DMS53 treated with DMSO at 0.1 percent for 48 hours (cell line): Measurements from ENCODE around the gene FOXL1.

Source experiments
- DNase-seq: peaks from one replicate; lab custom pipeline; 2025; ENCODE audit not compliant: unreplicated experiment; lab: John Stamatoyannopoulos, UW

The FOXL1 gene

GRCh38 chr16:86602521-86602920 is 24.2 kb downstream of the FOXL1 start:
- no peak for DNase-seq

GRCh38 chr16:86604436-86605193 is 26.3 kb downstream of the FOXL1 start:
- DNase-seq: no peak

GRCh38 chr16:86605950-86606349 is 27.6 kb downstream of the FOXL1 start:
- DNase-seq: no peak

- DNase-seq: no peak
Measured at GRCh38 chr16:86608301-86608747, 30.0 kb downstream of the FOXL1 start.

GRCh38 chr16:86609115-86609514 is 30.8 kb downstream of the FOXL1 start:
- no peak for DNase-seq

- no peak for DNase-seq
Measured at GRCh38 chr16:86609661-86610060, 31.3 kb downstream of the FOXL1 start.

GRCh38 chr16:86610779-86611524 is 32.6 kb downstream of the FOXL1 start:
- DNase-seq: no peak

- no peak for DNase-seq
Measured at GRCh38 chr16:86611525-86611855, 33.1 kb downstream of the FOXL1 start.

GRCh38 chr16:86611941-86612340 is 33.6 kb downstream of the FOXL1 start:
- DNase-seq: no peak

- no peak for DNase-seq
Measured at GRCh38 chr16:86614699-86615098, 36.4 kb downstream of the FOXL1 start.

- no peak for DNase-seq
Measured at GRCh38 chr16:86616906-86617305, 38.6 kb downstream of the FOXL1 start.

GRCh38 chr16:86618431-86619238 is 40.3 kb downstream of the FOXL1 start:
- no peak for DNase-seq

GRCh38 chr16:86619239-86619794 is 41.0 kb downstream of the FOXL1 start:
- DNase-seq: no peak

GRCh38 chr16:86620184-86620583 is 41.8 kb downstream of the FOXL1 start:
- DNase-seq: no peak

GRCh38 chr16:86621966-86622365 is 43.6 kb downstream of the FOXL1 start:
- DNase-seq: no peak

- DNase-seq: no peak
Measured at GRCh38 chr16:86622700-86623615, 44.6 kb downstream of the FOXL1 start.

- DNase-seq: no peak
Measured at GRCh38 chr16:86625029-86625428, 46.7 kb downstream of the FOXL1 start.

GRCh38 chr16:86625821-86626220 is 47.5 kb downstream of the FOXL1 start:
- DNase-seq: no peak

- no peak for DNase-seq
Measured at GRCh38 chr16:86626284-86626683, 47.9 kb downstream of the FOXL1 start.

GRCh38 chr16:86626966-86627365 is 48.6 kb downstream of the FOXL1 start:
- no peak for DNase-seq
